Measurements from ENCODE around the gene TRIP10. TPM values are rescaled to one million over a fixed set of nuclear protein-coding genes. Genes with fewer than 3 reads are reported as not detected.

Gene TRIP10
- total and polyA plus RNA-seq, 2 of the 13 experiments (the other 11 are each of a cell fraction or from before 2014, with no cell fraction given): 32.5 to 33.2 TPM

GRCh38 chr19:6730153-6730804 is 9.2 kb upstream of the TRIP10 start (continued):
- TF ChIP-seq ZNF605 (CRISPR knock-in tag; IDR thresholded peaks at IDR 0.05): no peak
- TF ChIP-seq, protein P1, sequence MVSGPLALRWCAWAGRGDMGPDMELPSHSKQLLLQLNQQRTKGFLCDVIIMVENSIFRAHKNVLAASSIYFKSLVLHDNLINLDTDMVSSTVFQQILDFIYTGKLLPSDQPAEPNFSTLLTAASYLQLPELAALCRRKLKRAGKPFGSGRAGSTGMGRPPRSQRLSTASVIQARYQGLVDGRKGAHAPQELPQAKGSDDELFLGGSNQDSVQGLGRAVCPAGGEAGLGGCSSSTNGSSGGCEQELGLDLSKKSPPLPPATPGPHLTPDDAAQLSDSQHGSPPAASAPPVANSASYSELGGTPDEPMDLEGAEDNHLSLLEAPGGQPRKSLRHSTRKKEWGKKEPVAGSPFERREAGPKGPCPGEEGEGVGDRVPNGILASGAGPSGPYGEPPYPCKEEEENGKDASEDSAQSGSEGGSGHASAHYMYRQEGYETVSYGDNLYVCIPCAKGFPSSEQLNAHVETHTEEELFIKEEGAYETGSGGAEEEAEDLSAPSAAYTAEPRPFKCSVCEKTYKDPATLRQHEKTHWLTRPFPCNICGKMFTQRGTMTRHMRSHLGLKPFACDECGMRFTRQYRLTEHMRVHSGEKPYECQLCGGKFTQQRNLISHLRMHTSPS (CRISPR knock-in tag; IDR thresholded peaks at IDR 0.05; ENCODE audit: low read depth): peak; percentile 82; the same call in 1 of the 2 replicates
- peak; percentile 86 for TF ChIP-seq SAP130 (CRISPR knock-in tag; IDR thresholded peaks at IDR 0.05; ENCODE audit: low read depth)
- no peak for TF ChIP-seq ZNF772 (CRISPR knock-in tag; IDR thresholded peaks at IDR 0.05)
- peak; percentile 89 for TF ChIP-seq KLF6 (CRISPR knock-in tag; IDR thresholded peaks at IDR 0.05)
- TF ChIP-seq CBX1 (IDR thresholded peaks at IDR 0.05; ENCODE audit: low read depth): no peak
- TF ChIP-seq ZIK1 (CRISPR knock-in tag; IDR thresholded peaks at IDR 0.05; ENCODE audit: borderline replicate concordance, low read depth): no peak
- peak; percentile 87 for TF ChIP-seq SP4 (CRISPR knock-in tag; IDR thresholded peaks at IDR 0.05)
- TF ChIP-seq ATF6 (CRISPR knock-in tag; conservative IDR thresholded peaks at IDR 0.05): no peak
- TF ChIP-seq ZNF557 (CRISPR knock-in tag; IDR thresholded peaks at IDR 0.05): no peak
- no peak for TF ChIP-seq JUN (CRISPR knock-in tag; IDR thresholded peaks at IDR 0.05)
- no peak for TF ChIP-seq ZNF776 (CRISPR knock-in tag; IDR thresholded peaks at IDR 0.05)
- TF ChIP-seq, protein P2, sequence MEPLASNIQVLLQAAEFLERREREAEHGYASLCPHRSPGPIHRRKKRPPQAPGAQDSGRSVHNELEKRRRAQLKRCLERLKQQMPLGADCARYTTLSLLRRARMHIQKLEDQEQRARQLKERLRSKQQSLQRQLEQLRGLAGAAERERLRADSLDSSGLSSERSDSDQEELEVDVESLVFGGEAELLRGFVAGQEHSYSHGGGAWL (CRISPR knock-in tag; IDR thresholded peaks at IDR 0.05): peak; percentile 57; the same call in 1 of the 2 replicates
- no peak for TF ChIP-seq NFE2 (CRISPR knock-in tag; IDR thresholded peaks at IDR 0.05)
- TF ChIP-seq ARNTL (CRISPR knock-in tag; IDR thresholded peaks at IDR 0.05): 0 out of 2 replicates have a peak, but pooled peaks have one; percentile 32
- no peak; the same call in 1 of the 2 replicates for TF ChIP-seq KDM5B (CRISPR knock-in tag; IDR thresholded peaks at IDR 0.05; ENCODE audit: borderline replicate concordance)
- peak; percentile 71 for TF ChIP-seq HNF4A (CRISPR knock-in tag; IDR thresholded peaks at IDR 0.05)
- TF ChIP-seq LRRFIP1 (CRISPR knock-in tag; conservative IDR thresholded peaks at IDR 0.05): no peak
- TF ChIP-seq, protein P3, sequence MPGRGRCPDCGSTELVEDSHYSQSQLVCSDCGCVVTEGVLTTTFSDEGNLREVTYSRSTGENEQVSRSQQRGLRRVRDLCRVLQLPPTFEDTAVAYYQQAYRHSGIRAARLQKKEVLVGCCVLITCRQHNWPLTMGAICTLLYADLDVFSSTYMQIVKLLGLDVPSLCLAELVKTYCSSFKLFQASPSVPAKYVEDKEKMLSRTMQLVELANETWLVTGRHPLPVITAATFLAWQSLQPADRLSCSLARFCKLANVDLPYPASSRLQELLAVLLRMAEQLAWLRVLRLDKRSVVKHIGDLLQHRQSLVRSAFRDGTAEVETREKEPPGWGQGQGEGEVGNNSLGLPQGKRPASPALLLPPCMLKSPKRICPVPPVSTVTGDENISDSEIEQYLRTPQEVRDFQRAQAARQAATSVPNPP (CRISPR knock-in tag; IDR thresholded peaks at IDR 0.05): no peak
- TF ChIP-seq ISX (CRISPR knock-in tag; conservative IDR thresholded peaks at IDR 0.05): no peak

Measured in HepG2 (cell line).